ENCODE measurements around the gene GSTM4.
"Not testable (repeated sequence)": the region's sequence is repeated elsewhere in the genome, so short reads cannot be mapped to it uniquely, and the experiment has no call there.

GRCh38 chr1:109697861-109698260 is 42.0 kb downstream of the GSTM4 start:
- TF ChIP-seq CTCF (IDR thresholded peaks at IDR 0.05); EP300 (IDR thresholded peaks at IDR 0.05); CHD4 (IDR thresholded peaks at IDR 0.05; ENCODE audit: borderline replicate concordance): not testable (repeated sequence)
